OCI-LY1 (cell line): Measurements from ENCODE around the gene PTPRM.

ENCODE experiments used
- EZH2 ChIP-seq: fragments of 200-600 bp; sonication (generic), shearing (Covaris generic); IDR thresholded peaks from 2 replicates; pipeline ENCODE4 v1.8.0; 2017; ENCODE audit warnings: borderline replicate concordance, mixed run types, mild to moderate bottlenecking, antibody characterized with exemption, low read length, moderate library complexity, mixed read lengths
- TF ChIP-seq, protein P1 (sequence below): fragments of 200-600 bp; sonication (generic), shearing (Covaris generic); IDR thresholded peaks from 2 replicates; pipeline ENCODE4 v1.5.1; 2017; ENCODE audit warnings: mild to moderate bottlenecking, antibody characterized with exemption, low read length, moderate library complexity, mixed read lengths

DNA sequence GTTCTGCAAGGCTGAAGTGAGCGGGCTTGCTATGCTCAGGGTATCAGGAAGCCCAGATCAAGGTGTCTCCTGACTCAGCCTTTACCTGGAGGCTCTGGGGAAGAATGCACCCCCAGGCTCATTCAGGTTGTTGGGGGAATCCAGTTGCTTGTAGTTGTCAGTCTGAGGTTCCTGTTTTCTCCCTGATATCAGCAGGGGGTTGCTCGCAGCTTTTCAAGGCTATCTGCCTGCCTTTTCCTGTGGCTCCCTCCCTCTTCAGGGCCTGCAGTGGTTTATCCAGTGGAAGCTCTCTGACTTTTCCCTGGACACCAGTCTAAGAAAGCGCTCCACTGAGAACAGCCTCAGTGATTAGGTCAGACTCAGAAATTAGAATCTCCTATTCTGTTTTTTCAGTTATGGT, 116.6 kb downstream of the PTPRM start:
- TF ChIP-seq, protein P1, sequence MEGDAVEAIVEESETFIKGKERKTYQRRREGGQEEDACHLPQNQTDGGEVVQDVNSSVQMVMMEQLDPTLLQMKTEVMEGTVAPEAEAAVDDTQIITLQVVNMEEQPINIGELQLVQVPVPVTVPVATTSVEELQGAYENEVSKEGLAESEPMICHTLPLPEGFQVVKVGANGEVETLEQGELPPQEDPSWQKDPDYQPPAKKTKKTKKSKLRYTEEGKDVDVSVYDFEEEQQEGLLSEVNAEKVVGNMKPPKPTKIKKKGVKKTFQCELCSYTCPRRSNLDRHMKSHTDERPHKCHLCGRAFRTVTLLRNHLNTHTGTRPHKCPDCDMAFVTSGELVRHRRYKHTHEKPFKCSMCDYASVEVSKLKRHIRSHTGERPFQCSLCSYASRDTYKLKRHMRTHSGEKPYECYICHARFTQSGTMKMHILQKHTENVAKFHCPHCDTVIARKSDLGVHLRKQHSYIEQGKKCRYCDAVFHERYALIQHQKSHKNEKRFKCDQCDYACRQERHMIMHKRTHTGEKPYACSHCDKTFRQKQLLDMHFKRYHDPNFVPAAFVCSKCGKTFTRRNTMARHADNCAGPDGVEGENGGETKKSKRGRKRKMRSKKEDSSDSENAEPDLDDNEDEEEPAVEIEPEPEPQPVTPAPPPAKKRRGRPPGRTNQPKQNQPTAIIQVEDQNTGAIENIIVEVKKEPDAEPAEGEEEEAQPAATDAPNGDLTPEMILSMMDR = no peak
- TF ChIP-seq EZH2 = no peak
